ENCODE measurements around the gene TCEA2.

The TCEA2 gene

DNA sequence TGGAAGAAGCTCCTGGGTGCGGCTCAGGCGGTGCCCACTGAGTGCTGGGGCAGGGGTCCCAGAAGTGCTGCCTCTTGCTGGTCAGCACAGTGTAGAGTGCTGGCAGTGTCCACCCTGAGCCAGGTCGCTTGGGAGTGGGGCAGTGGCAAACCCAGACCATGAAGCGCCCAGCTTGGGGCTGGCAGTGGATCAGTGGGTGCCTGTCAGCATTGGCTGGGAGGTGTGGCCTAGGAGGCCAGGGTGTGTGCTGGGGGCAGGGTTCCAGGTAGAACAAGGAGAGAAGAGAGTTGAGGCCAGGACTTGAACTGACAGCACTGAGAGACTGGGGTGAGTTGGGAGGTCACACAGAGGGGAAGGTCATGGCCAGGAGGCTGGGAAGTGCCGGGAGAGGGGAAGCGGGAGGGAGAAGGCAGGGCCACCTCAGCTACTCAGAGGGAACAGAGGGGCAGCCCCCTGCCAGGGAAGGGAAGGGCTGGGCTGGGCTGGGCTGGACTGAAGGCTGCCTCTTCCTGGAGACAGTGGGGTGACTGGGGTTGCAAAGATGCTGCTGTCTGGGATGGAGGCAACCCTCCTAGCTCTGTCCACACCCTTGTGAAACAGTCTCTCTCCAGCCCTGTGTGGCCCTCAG lies 4.1 kb downstream of the TCEA2 start:
- DNase-seq = no peak

DNA sequence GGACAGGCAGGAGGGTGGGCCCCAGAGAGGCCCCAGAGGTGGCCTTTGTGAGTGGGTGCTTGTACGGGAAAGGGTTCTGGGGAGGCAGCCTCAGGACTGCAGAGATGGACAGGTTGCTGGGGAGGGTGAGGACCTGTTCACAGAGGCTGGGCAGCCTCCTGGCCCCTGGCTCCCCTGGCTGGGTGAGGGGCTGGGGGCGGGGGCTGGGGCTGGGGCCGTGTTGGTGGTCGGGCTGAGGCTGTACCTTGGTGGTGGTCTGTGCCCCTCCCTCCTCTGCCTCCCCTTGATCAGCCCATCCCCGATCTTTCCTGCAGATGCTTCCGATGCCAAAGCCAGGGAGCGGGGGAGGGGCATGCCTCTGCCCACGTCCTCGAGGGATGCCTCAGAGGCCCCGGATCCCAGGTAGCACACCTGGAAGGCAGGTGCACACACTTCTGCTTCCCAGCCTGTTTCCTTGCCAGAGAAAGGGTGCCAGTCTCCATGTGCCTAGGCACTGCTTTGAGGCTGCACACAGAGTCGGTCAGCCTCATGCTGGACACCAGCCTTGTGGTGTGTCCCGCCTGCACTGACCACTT lies 4.8 kb downstream of the TCEA2 start:
- no peak for DNase-seq

DNA sequence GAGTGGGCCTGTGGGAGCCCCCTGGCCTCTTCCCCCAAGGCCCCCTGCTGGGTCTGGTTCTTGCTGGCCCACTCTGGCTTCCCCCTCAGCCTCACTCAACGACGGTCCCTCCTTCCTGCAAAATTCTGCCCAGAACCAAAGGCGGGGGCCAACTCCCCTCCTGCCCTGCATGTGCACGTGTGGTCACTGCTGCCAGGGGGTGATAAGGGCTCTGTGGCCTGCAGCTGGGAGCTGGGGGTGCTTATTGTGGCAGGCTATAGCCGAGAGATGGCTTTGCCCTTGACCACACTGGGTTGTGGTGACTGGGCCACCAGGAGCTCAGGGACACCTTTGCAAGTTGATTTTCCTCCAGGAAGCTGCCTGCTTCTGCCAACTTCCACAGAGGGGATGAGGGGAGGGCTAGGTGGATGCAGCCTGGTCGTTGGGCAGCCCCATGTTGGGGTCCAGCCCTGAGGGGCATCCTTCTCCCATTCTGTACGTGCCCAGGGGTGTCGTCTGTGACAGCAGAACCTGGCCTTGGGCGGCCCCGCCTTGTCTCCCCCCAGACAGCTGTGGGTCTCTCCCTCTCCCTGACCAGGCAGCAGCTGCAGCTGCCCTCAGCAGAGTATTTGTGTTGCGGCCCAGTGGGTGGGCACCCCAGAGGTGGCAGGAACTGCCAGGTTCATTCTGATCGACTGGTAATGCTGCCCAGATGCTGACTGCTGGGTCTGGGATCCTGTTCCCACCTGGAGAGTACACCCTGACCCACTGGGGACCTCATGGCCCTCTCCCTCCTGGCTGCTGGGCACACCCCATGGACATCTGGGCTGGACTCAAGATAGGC lies 5.6 kb downstream of the TCEA2 start:
- DNase-seq = no peak

DNA sequence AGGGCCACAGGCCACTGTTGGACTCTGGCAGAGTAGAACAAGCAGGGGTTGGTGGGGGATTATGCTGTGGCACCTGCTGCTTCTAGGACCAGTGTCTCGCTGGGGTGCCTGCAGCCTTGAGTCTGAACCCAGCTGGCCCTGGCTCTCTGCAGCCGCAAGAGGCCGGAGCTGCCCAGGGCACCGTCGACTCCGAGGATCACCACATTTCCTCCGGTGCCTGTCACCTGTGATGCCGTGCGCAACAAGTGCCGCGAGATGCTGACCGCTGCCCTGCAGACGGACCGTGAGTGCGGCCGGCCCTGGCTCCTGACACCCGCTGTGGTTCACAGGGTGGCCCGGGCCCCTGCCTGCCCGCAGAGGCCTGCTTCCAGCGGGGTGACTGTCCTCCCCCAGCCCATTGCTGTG lies 6.2 kb downstream of the TCEA2 start:
- no peak for DNase-seq

DNA sequence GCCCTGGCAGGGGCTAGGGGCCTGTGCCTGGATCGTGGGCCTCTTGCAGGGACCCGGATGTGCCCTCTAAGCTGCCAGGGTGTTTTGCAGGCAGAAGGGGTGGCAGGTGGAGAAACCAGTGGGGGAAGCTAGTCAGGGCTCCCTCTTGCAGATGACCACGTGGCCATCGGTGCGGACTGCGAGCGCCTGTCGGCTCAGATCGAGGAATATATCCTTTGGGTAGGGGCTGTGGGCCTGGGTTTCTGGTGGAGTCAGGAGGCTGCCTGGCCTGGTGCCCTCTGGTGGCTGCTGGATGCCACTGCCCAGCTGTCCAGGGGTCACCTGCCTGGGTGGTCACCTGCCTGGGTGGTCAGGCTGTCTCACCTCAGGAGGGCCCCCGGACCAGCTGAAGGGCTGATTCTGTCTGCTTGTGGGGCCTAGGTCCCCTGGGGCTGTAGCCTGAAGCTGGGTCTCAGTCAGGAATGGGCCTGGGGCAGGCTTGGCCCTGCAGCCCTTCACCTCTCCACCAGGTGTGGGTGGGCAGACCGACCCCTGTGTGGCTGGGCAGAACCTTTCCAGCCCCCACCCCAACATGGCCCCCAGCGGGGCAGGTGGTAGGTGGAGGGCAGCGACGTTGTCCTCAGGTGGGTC lies 6.7 kb downstream of the TCEA2 start:
- DNase-seq = peak in 1 of 2 experiments; percentile 17

DNA sequence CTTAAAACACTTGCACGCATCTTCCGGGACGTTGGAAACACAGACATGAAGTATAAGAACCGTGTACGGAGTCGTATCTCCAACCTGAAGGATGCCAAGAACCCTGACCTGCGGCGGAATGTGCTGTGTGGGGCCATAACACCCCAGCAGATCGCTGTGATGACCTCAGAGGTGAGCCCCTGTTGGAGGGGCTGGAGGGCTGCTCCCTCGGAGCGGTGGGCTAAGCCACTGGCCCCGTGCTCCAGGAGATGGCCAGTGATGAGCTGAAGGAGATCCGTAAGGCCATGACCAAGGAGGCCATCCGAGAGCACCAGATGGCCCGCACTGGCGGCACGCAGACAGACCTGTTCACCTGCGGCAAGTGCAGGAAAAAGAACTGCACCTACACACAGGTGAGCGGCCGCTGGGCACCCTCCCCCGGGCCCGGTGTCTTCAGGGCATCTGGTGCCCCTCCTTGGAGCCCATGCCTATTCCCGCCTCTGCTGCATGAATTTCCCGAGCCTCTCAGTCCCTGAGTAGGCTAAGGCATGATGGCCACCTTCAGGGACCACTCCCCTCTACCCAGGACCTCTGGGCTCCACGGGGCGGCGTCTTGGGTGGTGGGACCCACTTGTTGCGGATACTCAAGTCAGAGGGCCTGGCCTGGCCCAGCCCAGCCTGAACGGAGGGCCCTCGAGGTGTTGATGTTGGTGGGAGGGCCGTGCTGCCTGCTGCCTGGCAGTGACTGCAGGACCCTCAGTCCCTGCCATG lies 7.4 kb downstream of the TCEA2 start:
- DNase-seq = no peak

DNA sequence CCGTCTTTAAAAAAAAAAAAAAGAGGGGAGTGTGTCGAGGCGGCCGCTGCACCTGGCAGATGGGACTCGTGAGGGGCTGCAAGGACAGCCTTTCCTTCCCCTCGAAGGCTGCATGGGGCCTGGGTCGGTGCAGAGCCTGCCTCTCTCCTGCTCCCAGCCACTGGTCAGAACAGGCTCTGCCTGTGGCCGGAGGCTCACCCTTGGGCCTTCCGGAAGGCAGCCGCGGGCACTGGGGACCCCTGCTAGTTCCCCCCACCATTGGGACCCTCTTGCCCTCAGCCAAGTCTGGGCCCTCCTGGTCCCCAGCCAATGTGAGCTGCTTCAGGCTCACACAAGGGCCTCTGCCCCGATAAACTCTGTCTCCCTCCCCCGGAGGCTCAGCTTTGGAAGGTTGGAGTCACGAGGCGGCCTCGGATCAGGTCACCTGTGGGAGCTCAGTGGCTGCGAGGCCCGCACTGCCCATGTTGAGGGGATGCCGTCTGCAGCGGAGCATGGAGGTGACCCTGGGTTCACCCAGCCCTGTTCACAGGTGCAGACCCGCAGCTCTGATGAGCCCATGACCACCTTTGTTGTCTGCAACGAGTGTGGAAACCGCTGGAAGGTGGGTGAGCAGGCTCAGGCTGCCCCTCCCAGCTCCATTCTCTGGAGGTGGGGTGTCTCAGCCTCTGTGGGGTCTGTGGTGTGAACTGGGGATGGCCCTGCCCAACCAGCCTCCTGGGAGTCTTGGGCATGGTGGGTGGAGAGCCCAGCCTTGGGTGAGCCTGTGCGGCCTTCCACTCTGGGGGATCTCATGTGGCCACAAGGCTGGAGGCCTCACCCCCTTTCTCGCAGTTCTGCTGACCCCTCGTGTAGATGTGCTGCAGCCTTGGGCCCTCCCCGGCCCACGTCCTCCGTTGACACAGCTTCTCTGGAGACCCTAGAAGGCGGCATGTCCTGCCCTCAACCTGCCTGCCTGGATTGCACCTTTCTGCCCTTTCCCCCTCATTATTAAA lies 8.6 kb downstream of the TCEA2 start:
- no peak for DNase-seq

DNA sequence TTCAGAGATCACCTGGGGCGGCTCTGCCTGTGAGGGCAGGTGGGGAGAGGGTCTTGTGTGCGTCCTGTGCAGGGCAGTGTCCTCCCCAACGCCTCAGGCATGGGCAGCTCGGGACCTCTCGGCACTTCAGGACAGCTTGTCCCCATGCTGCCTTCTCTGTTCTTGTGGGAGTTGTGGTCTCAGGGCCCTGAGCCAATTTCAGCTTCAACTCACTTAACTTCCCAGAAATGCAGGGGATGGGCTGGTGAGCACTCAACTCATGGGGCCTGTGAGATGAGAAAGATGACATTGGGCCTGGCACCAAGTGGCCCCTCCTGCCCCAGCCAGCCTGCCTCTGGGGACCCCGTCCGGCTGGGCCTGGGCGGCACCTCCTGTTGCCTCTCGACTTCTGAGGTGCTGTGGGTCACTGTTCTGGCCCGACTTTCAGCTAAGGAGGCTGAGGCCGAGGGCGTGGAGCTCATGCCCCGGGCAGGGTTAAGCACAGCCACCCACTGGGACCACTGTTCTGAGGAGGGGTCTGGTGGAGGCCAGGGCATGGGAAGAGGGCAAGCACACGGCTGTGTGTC lies 9.6 kb downstream of the TCEA2 start:
- no peak for DNase-seq

DNA sequence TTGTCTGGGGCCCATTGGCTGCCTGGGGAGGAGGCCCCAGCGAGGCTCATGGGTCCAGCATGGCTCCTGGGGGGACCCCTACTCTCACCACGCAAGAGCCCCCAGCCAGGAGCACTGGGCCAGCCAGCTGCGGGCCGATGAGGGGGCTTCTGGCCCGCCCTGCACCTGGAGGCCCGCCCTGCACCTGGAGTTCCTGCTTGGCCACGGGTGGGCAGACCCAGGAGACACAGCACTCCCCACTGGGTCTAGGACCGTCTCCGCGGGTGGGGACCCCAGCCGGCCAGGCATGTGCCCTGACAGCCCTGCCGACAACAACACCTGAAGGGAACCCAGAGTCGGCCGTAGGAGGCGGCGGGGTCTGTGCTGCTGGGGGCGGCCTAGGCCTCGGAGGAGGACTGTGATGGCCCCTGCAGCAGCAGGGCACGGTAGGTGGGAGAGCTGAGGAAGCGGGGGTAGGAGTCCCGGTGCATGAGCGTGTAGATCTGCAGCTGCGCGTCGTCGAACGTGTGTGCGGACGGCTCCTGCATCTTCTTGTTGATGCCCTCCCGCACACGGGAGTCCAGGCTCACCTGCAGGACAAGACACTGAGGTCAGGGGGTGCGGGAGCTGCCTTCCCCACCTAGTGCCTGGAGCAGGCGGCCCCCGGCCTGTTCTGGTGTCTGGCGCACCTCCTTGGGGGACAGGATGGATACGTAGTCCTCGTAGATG lies 10.6 kb downstream of the TCEA2 start:
- no peak for DNase-seq

DNA sequence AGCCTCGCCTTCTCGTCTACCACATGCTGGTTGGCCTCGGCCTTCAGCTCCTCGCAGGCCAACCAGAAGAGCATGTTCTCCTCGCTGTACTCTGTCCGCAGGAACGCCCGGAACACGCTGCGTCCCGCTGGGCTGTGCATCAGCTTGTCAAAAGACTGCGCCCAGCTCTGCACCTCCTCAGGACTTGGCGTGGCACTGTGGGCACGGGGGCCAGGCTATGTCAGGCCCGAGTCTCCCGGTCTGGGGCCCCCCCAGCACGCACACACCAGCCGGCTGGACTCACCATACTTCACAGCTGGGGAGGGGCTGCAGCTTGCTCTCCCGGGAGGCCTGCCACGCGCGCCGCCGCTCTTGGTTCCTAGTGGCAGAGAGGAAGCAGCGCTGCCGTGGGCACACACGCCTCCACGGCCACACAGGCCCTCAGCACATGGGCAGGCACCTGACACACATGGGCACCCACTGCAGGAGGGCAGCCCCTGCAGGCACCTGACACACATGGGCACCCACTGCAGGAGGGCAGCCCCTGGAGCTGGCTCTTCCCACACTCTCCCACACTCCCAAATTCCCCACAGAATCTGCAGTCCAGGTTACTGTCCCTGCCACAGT lies 11.3 kb downstream of the TCEA2 start:
- DNase-seq = no peak

DNA sequence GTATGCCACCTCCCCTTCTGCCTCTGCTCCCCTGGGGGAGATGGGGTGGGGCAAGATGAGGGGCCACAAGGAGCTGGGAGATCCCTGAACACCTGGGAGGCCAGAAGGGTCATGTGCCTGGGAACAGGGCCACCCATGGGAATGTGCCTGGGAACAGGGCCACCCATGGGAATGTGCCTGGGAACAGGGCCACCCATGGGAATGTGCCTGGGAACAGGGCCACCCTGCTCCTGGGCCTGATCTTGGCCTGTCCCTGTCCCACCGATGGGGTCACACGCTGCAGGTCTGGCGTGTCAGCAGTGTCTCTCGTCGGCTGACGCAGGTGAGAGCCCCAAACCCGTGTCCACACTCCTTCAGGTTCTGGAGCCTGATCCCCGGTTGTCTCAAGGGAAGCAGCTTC lies 12.0 kb downstream of the TCEA2 start:
- DNase-seq = no peak

DNA sequence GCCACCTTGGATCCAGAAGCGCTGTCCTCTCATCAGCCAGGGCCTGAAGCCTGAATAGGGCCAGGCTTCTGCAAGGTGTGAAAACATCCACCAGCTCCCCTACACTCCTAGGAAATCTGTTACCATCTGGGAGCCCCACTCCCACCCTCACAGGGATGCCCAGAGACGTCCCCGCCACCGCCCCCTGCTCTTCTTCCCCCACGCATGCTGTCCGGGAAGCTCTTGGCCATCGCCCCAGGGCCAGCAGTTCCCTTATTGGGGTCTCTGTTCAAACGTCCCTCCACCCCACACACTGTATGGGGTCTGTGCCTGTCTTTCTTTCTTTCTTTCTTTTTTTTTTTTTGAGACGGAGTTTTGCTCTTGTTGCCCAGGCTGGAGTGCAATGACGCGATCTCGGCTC lies 12.6 kb downstream of the TCEA2 start:
- no peak for DNase-seq

DNA sequence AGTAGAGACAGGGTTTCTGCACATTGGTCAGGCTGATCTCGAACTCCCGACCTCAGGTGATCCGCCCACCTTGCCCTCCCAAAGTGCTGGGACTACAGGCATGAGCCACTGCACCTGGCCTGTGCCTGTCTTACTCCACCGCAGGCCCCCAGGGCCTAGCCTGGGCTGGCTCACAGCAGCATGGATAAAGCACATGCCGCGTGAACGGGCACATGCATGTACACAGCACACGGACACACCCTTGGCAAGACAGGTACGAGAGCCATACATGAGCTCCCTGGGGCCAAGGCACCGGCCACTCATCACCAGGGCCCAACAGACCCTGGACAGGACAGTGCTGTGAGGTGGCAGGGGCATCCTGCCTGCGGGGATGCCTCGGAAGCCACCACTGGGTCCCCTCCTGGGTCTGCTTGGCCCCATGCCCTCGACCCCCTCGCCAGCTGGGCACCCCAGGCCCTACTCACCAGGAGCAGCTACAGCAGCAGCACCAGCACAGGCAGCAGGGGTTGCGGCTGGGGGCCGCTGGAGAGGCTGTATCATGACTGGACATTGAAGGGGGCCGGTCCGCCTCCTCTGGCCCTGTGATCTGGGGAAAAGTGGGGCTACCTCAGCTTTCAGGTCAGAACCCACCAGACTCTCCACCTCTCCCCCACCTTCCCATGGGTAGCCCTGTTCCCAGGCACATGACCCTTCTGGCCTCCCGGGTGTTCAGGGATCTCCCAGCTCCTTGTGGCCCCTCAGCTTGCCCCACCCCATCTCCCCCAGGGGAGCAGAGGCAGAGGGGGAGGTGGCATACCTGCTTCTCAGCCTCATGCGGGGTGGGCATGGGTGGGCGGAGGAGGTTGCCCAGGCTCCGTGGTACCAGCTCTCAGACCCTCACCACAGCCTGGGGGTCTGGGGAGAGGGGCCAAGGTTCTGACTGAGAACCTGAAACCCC lies 13.3 kb downstream of the TCEA2 start:
- DNase-seq = no peak

DNA sequence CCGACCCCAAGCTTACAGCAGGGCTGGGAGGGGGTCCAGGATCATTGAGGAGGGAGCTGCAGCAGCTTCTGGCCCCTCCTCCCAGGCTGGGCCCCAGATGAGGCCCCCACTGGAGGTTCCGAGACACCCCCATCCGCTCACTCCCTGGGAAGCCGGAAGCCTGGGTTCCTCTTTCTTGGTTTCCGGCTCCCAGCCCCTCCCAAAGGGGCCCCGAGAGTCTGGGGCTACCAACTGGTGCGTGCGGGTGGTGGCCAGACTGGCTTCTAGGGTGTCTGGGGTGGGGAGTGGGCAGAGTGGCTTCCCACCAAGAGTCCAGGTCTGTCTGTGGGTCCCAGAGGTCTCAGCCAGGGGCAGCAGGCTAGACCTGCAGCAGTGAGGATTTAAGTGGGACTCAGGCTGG lies 14.1 kb downstream of the TCEA2 start:
- DNase-seq = peak; percentile 76 to 83

DNA sequence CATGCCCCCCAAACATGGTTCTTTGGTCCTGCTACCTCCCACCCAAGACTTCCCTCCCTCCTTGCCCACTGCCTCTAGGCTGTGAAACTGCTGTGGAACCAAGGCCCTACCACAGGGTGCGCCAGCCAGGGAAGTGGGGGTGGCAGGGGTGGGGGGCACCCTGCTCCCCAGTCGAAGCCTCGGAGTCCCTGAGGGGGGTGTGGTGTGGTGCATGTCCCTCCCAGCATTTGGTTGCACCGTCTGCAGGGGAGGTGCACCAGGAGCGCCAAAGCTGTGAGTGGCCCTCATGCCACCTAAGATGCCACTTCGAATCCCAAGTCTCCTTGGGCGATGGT lies 14.5 kb downstream of the TCEA2 start:
- no peak for DNase-seq

DNA sequence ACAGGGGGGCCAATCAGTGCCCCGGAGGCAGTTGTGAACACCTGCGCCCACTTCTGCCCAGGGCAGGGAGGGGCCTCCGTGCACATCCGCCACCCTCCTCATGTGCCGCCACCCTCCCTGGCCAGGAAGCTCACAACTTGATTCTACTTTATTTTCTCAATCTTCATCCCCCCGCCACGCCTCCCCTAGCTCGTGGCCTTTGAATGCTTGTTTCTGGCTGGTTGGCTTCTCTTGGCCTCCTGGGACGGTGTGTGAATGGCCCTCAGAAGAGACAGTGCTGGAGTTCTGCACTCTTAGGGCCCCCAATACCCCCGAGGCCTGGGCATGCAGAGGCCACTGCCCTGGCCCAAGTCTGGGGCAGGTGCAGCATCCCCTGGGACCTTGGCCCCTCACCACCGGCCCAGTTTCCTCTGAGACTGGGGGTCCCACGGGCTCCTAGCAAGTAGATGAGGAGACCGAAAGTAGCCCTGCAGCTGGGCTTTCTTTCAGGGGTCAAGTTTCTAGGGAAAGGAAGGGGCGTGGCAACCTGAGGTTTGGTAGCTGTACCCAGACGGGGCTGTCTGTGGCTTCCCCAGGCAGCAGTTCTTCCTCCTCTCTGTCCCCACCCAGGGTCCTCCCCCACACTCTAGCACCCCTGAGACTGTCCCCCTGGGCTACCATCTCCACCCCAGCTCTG lies 15.0 kb downstream of the TCEA2 start:
- DNase-seq = peak; percentile 72 to 87

DNA sequence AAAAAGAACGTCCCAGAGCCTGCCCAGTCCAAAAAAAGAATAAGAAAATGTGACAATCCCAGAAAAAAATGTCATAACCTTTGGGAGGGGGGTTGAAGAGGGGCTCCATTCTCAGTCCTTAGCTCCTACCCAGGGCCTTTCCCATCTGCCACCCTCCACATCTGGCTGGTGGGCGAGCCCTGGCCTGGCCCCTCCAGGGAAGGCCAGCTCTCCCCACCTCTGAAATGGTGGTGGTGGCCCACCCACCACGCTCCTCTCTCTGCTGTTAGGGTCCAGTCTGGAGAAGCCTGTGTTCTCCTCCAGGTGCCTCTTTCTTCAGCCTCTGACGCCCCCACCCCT lies 15.9 kb downstream of the TCEA2 start:
- peak in 1 of 2 experiments; percentile 25 for DNase-seq

DNA sequence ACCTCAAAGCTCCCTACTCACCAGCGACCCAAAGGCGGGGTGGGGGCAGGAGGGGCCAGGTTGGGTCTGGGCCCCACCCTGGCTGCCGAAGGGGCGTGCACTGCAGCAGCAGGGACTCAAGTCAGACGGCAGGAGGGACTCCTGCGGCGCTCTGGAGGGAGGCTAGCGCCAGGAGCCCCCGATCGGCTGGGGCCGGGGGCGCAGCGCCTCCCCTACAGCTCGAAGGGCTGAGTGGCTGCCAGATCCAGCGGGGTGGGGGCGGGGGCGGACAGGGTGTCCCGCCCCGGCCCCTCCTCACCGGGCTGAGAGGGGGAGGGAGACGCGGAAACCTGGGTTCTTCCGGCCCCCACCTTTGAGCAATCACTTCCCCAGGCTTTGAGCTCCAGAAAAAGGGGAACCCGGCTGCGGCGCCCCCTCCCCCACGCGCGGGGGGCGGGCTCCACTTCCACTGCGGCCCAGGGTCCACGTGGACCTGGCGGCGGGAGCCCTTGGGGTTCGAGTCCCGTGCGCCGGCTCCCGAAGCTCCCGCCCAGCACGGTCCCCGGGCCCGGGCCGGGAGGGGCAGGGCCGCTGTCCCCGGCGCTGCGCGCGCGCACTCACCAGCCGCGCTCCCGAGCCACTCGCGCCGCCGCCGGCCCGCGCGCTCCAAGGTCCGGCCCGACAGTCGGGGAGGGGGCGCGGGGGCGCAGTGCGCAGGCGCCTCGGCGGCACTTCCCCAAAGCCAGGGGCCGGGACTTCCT lies 16.4 kb downstream of the TCEA2 start, which contains the start of gene RGS19:
Gene RGS19, minus strand, starts transcription at position 246 of the 740 bp plus-strand sequence. CDS start 2,632 bp downstream, outside the sequence.
- peak; percentile 91 to 94 for DNase-seq
